Measurements from ENCODE around the gene GNS. TPM values are rescaled to one million over a fixed set of nuclear protein-coding genes. Genes with fewer than 3 reads are reported as not detected.

Gene GNS
- polyA plus RNA-seq, 2 of the 4 experiments (the other 2 are of a cell fraction) = 54.3 to 109 TPM

- TF ChIP-seq SMC3 (IDR thresholded peaks at IDR 0.05) = no peak
- TF ChIP-seq MAZ (IDR thresholded peaks at IDR 0.05; ENCODE audit: borderline replicate concordance, low read depth, low read length) = no peak
Observed at GRCh38 chr12:64798165-64798564, 39.0 kb upstream of the GNS start (continued).

GRCh38 chr12:64797156-64797555 is 38.0 kb upstream of the GNS start:
- POLR2A ChIA-PET = no interaction called here
- peak overlapping the region; percentile 55 for H3K4me2 ChIP-seq
- CTCF ChIA-PET = interaction anchor here (0.6 to 5.2 kb wide), 12 partner anchors 9 to 582 kb away, joined by 3 to 33 read pairs (median 8); no protein-coding TSS in a partner anchor
- 38% methylated on average over 1 of the region's 1 CpG for WGBS (ENCODE audit: missing lambda C conversion rate)
- ATAC-seq (peak in 1 of 2 experiments; percentile 11; a peak in 2 of 6 replicates), DNase-seq (ENCODE audit: low read depth in 1 of 2, low spot score in 1 of 2) (peak in 1 of 2 experiments; percentile 22), FAIRE-seq (no peak)
- no peaks in the 10 kb centered on the region for H3K9me3 ChIP-seq
- no peak overlapping the region for H3K27ac ChIP-seq
- TF ChIP-seq RAD21 (conservative IDR thresholded peaks at IDR 0.05 in 1 of 2, IDR thresholded peaks at IDR 0.05 in 1 of 2) (no peak), ZC3H11A (IDR thresholded peaks at IDR 0.05) (no peak), FOSL2 (IDR thresholded peaks at IDR 0.05) (no peak), FOSL2 (CRISPR knock-in tag; IDR thresholded peaks at IDR 0.05) (peak; percentile 39), ZNF302 (CRISPR knock-in tag; IDR thresholded peaks at IDR 0.05) (no peak), CTCF (IDR thresholded peaks at IDR 0.05) (no peak), GATA3 (IDR thresholded peaks at IDR 0.05; ENCODE audit: borderline replicate concordance) (no peak), BCL3 (IDR thresholded peaks at IDR 0.05) (no peak), JUNB (IDR thresholded peaks at IDR 0.05) (no peak), RNF2 (IDR thresholded peaks at IDR 0.05; ENCODE audit: borderline replicate concordance, low read depth) (no peak), ZFP36 (IDR thresholded peaks at IDR 0.05; ENCODE audit: borderline replicate concordance, partially characterized antibody) (no peak), MAX (IDR thresholded peaks at IDR 0.05) (no peak), NFE2L2 (conservative IDR thresholded peaks at IDR 0.05; ENCODE audit: low read length) (no peak), CEBPB (IDR thresholded peaks at IDR 0.05) (peak in 1 of 2 experiments; percentile 51; a peak in 1 of 4 replicates), FOSB (CRISPR knock-in tag; IDR thresholded peaks at IDR 0.05) (no peak), TP53 (CRISPR knock-in tag; IDR thresholded peaks at IDR 0.05) (no peak), CHD2 (IDR thresholded peaks at IDR 0.05; ENCODE audit: low read length, partially characterized antibody) (no peak)
- no peak overlapping the region for H3K4me3 ChIP-seq
- H3K4me1 ChIP-seq = peaks cover 24% of the 10 kb centered on the region

- CTCF ChIA-PET = interaction anchor here (0.8 to 5.2 kb wide), 23 partner anchors 9 to 514 kb away, joined by 3 to 33 read pairs (median 5); no protein-coding TSS in a partner anchor
- POLR2A ChIA-PET = interaction anchor here (0.6 to 1.2 kb wide), 3 partner anchors 40 to 428 kb away, joined by 3 to 5 read pairs (median 3); no protein-coding TSS in a partner anchor
- WGBS (ENCODE audit: missing lambda C conversion rate) = 30% methylated on average over 5 of the region's 5 CpGs
- peak overlapping the region; percentile 55 for H3K4me2 ChIP-seq
- ATAC-seq (peak; percentile 89 to 95), FAIRE-seq (peak; percentile 99), DNase-seq (ENCODE audit: low read depth in 1 of 2, low spot score in 1 of 2) (peak; percentile 91 to 96)
- H3K27ac ChIP-seq = peak overlapping the region; percentile 66 to 70; a peak in 5 of 6 replicates
- no peak overlapping the region for H3K4me3 ChIP-seq
- TF ChIP-seq CHD2 (IDR thresholded peaks at IDR 0.05; ENCODE audit: low read length, partially characterized antibody) (no peak), SMC3 (IDR thresholded peaks at IDR 0.05) (peak; percentile 66), MAFK (IDR thresholded peaks at IDR 0.05; ENCODE audit: partially characterized antibody) (peak; percentile 86), JUN (IDR thresholded peaks at IDR 0.05) (no peak), TP53 (CRISPR knock-in tag; IDR thresholded peaks at IDR 0.05) (no peak), RAD21 (conservative IDR thresholded peaks at IDR 0.05 in 1 of 2, IDR thresholded peaks at IDR 0.05 in 1 of 2) (peak; percentile 74 to 81), EHF (CRISPR knock-in tag; IDR thresholded peaks at IDR 0.05) (no peak), CEBPB (IDR thresholded peaks at IDR 0.05) (0 out of 4 replicates have a peak, but pooled peaks of 1 of the 2 experiments have one; percentile 14), CTCF (IDR thresholded peaks at IDR 0.05) (peak; percentile 93), NFE2L2 (conservative IDR thresholded peaks at IDR 0.05; ENCODE audit: low read length) (peak; percentile 79), FOSL2 (IDR thresholded peaks at IDR 0.05) (no peak), FOSL2 (CRISPR knock-in tag; IDR thresholded peaks at IDR 0.05) (peak; percentile 84)
- H3K9me3 ChIP-seq = no peaks in the 10 kb centered on the region
- H3K4me1 ChIP-seq = peaks cover 24% of the 10 kb centered on the region
Observed at GRCh38 chr12:64796205-64796845, 37.1 kb upstream of the GNS start.

Data from A549 (cell line).